K562 (cell line): ENCODE results near the gene SPHK2. TPM values are rescaled to one million over a fixed set of nuclear protein-coding genes. Genes with fewer than 3 reads are reported as not detected.
A peak's percentile ranks its signal among the peaks of the same experiment; 100 is the strongest.

Source experiments
- CBFB ChIP-seq: sonication (generic); formaldehyde crosslinking; IDR thresholded peaks from 2 replicates; pipeline ENCODE4 v1.4.0; 2020; ENCODE audit warnings: mild to moderate bottlenecking, missing genetic modification reagents
- ESRRA ChIP-seq: fragments of 450-650 bp; IDR thresholded peaks from 2 replicates; pipeline ENCODE4 v1.6.1; 2014; ENCODE audit warnings: low read depth, mild to moderate bottlenecking, moderate library complexity, borderline replicate concordance
- HLTF ChIP-seq: fragments of 450-650 bp; IDR thresholded peaks from 2 replicates; pipeline ENCODE4 v1.6.1; 2016
- IRF2 ChIP-seq: sonication (generic); formaldehyde crosslinking; IDR thresholded peaks from 2 replicates; pipeline ENCODE4 v1.8.1; 2022; ENCODE audit warnings: mild to moderate bottlenecking, missing genetic modification reagents
- JUN ChIP-seq, 2 experiments: sonication (generic) in 1 of 2; formaldehyde crosslinking in 1 of 2; IDR thresholded peaks; 2 replicates each; pipeline versions ENCODE4 v1.6.1 to v1.8.0; 2012 to 2022; ENCODE audit warnings: borderline replicate concordance in 2 of 2, mild to moderate bottlenecking in 2 of 2, improper control_type of control experiment in 1 of 2, low read depth in 1 of 2, low read length in 1 of 2, missing genetic modification reagents in 1 of 2
- MAFK ChIP-seq: IDR thresholded peaks from 2 replicates; pipeline ENCODE4 v1.6.1; 2011; ENCODE audit warnings: low read length, improper control_type of control experiment
- MCM3 ChIP-seq: fragments of 450-650 bp; IDR thresholded peaks from 2 replicates; pipeline ENCODE4 v1.6.1; 2016
- ZNF384 ChIP-seq: IDR thresholded peaks from 2 replicates; pipeline ENCODE4 v1.6.1; 2012; ENCODE audit warnings: low read depth, low read length, improper control_type of control experiment
- polyA plus RNA-seq, 8 experiments: library from polyadenylated mRNA; depleted of rRNA in 4 of 8; stranded (reverse) in 5 of 8; unstranded in 3 of 8; fragments of >200 nt; fragmentation: Nextera tagmentation in 2 of 8; fragmentation: Illumina TruSeq in 1 of 8; extraction: Ambion mirVana in 2 of 8; extraction: Trizol in 1 of 8; gene quantifications; 2 replicates each; pipeline versions ENCODE4 v1.2.1 to v1.2.3, GENCODE V29; 2011 to 2014; ENCODE audit warnings: inconsistent platforms in 1 of 8, missing spikeins in 1 of 8
- total RNA-seq, 7 experiments: library from RNA; depleted of rRNA in 6 of 7; stranded (reverse); fragments of >200 nt in 6 of 7; fragmentation: Illumina TruSeq in 2 of 7; extraction: Trizol in 2 of 7; gene quantifications; 2 replicates each; pipeline versions ENCODE4 v1.2.1 to v1.2.3, GENCODE V29; 2011 to 2021; ENCODE audit warnings: low replicate concordance in 1 of 7
- TF ChIP-seq, protein P1 (sequence below): sonication (generic); formaldehyde crosslinking; IDR thresholded peaks from 2 replicates; pipeline ENCODE4 v1.8.0; 2022; ENCODE audit warnings: missing genetic modification reagents, mild to moderate bottlenecking, moderate library complexity, borderline replicate concordance
- TF ChIP-seq, protein P2 (sequence below): IDR thresholded peaks from 2 replicates; pipeline ENCODE4 v1.6.1; 2011; ENCODE audit not compliant: insufficient read length; ENCODE audit errors: extremely low read depth
- TF ChIP-seq, protein P3 (sequence below): sonication (generic); formaldehyde crosslinking; IDR thresholded peaks from 2 replicates; pipeline ENCODE4 v1.8.1; 2023; ENCODE audit warnings: mild to moderate bottlenecking, missing genetic modification reagents
- TF ChIP-seq, protein P4 (sequence below): fragments of 250-450 bp; sonication (Bioruptor Pico); IDR thresholded peaks from 2 replicates; pipeline ENCODE4 v1.5.1; 2021; ENCODE audit warnings: mild to moderate bottlenecking
- TF ChIP-seq, protein P5 (sequence below), 2 experiments: fragments of 450-650 bp in 1 of 2; sonication (generic) in 1 of 2; formaldehyde crosslinking; conservative IDR thresholded peaks; 2 replicates each; pipeline versions ENCODE4 v1.4.0 to v1.8.1; 2020 to 2022; ENCODE audit warnings: mild to moderate bottlenecking in 1 of 2, missing genetic modification reagents in 1 of 2
- TF ChIP-seq, protein P6 (sequence below): conservative IDR thresholded peaks from 2 replicates; pipeline ENCODE4 v1.6.1; 2011; ENCODE audit warnings: low read depth, mild to moderate bottlenecking, low read length; ENCODE audit not compliant: control insufficient read depth

Gene SPHK2
- total and polyA plus RNA-seq, 9 of the 15 experiments (the other 6 are each of a cell fraction or from before 2014, with no cell fraction given) = 0.10 to 15.2 (median 2.9) TPM

DNA sequence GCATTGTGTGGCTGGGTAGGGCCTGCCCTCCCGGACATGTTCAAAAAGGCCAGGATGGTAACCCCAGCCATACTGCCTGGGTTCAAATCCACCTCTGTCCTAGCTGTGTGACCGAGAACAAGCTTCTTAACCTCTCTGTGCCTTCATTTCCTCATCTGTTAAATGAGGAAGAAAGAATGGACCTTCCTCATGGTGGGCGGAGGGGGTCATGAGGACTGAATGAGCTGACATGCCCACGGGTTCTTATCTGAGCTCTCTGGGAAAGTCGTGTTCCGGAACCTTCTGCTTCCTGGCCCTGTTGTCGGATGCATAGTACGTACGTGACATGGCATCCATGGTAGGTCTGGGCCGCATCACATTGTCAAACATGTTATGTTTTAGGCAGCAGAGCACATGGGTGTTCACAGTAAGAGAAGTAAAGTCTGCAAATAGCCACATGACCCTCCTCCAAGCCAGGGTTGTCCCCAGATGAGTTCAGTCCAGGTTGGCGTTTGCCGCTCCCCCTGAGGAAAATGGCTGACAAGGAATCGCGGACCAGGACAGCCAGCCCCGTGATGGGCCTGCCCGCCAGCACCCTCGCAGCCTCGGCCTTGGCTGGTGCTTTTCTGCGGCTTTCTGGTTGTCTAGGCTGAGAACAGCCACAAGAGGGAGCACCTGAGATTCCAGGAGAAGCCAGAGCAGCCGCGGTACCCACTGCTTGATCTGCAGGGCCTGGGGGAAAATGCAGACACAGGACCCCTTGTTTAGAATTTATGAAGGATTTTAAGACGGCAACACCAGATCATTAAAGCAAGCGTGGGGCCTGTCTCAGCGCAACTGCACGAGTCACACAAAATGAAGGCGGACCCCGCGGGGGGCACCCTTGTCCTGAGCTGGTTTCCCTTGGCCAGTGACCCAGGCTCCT lies 55.9 kb downstream of the SPHK2 start (continued):
- TF ChIP-seq, protein P1, sequence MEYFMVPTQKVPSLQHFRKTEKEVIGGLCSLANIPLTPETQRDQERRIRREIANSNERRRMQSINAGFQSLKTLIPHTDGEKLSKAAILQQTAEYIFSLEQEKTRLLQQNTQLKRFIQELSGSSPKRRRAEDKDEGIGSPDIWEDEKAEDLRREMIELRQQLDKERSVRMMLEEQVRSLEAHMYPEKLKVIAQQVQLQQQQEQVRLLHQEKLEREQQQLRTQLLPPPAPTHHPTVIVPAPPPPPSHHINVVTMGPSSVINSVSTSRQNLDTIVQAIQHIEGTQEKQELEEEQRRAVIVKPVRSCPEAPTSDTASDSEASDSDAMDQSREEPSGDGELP = peak; percentile 46; the same call in 1 of the 2 replicates
- TF ChIP-seq, protein P2, sequence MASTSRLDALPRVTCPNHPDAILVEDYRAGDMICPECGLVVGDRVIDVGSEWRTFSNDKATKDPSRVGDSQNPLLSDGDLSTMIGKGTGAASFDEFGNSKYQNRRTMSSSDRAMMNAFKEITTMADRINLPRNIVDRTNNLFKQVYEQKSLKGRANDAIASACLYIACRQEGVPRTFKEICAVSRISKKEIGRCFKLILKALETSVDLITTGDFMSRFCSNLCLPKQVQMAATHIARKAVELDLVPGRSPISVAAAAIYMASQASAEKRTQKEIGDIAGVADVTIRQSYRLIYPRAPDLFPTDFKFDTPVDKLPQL = no peak
- peak; percentile 69 for TF ChIP-seq ESRRA
- no peak for TF ChIP-seq IRF2 (CRISPR knock-in tag)
- TF ChIP-seq HLTF = no peak
- TF ChIP-seq, protein P3, sequence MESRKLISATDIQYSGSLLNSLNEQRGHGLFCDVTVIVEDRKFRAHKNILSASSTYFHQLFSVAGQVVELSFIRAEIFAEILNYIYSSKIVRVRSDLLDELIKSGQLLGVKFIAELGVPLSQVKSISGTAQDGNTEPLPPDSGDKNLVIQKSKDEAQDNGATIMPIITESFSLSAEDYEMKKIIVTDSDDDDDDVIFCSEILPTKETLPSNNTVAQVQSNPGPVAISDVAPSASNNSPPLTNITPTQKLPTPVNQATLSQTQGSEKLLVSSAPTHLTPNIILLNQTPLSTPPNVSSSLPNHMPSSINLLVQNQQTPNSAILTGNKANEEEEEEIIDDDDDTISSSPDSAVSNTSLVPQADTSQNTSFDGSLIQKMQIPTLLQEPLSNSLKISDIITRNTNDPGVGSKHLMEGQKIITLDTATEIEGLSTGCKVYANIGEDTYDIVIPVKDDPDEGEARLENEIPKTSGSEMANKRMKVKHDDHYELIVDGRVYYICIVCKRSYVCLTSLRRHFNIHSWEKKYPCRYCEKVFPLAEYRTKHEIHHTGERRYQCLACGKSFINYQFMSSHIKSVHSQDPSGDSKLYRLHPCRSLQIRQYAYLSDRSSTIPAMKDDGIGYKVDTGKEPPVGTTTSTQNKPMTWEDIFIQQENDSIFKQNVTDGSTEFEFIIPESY (CRISPR knock-in tag) = 0 out of 2 replicates have a peak, but pooled peaks have one; percentile 15
- TF ChIP-seq CBFB (CRISPR knock-in tag) = no peak
- TF ChIP-seq MCM3 = no peak
- no peak for TF ChIP-seq MAFK
- TF ChIP-seq, protein P4, sequence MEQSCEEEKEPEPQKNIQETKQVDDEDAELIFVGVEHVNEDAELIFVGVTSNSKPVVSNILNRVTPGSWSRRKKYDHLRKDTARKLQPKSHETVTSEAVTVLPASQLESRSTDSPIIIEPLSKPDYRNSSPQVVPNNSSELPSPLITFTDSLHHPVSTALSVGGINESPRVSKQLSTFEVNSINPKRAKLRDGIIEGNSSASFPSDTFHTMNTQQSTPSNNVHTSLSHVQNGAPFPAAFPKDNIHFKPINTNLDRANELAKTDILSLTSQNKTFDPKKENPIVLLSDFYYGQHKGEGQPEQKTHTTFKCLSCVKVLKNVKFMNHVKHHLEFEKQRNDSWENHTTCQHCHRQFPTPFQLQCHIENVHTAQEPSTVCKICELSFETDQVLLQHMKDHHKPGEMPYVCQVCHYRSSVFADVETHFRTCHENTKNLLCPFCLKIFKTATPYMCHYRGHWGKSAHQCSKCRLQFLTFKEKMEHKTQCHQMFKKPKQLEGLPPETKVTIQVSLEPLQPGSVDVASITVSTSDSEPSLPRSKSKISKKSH (CRISPR knock-in tag) = no peak
- TF ChIP-seq, protein P5, sequence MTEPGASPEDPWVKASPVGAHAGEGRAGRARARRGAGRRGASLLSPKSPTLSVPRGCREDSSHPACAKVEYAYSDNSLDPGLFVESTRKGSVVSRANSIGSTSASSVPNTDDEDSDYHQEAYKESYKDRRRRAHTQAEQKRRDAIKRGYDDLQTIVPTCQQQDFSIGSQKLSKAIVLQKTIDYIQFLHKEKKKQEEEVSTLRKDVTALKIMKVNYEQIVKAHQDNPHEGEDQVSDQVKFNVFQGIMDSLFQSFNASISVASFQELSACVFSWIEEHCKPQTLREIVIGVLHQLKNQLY (CRISPR knock-in tag; conservative IDR thresholded peaks at IDR 0.05) = no peak
- TF ChIP-seq ZNF384 = peak; percentile 40; the same call in 1 of the 2 replicates
- TF ChIP-seq, protein P6, sequence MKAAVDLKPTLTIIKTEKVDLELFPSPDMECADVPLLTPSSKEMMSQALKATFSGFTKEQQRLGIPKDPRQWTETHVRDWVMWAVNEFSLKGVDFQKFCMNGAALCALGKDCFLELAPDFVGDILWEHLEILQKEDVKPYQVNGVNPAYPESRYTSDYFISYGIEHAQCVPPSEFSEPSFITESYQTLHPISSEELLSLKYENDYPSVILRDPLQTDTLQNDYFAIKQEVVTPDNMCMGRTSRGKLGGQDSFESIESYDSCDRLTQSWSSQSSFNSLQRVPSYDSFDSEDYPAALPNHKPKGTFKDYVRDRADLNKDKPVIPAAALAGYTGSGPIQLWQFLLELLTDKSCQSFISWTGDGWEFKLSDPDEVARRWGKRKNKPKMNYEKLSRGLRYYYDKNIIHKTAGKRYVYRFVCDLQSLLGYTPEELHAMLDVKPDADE = 0 out of 2 replicates have a peak, but pooled peaks have one; percentile 36
- TF ChIP-seq JUN (IDR thresholded peaks at IDR 0.05; ENCODE audit: borderline replicate concordance, low read depth, low read length) = no peak
- peak; percentile 26; the same call in 1 of the 2 replicates for TF ChIP-seq JUN (CRISPR knock-in tag; IDR thresholded peaks at IDR 0.05; ENCODE audit: borderline replicate concordance)
